Measurements from ENCODE around the gene FAM20C. TPM values are rescaled to one million over a fixed set of nuclear protein-coding genes. Genes with fewer than 3 reads are reported as not detected.
"Not testable (repeated sequence)": the region's sequence is repeated elsewhere in the genome, so short reads cannot be mapped to it uniquely, and the experiment has no call there.

Gene FAM20C
- total and polyA plus RNA-seq, 2 donors (not counting 3 experiments of a cell fraction or from before 2014, with no cell fraction given), result 14.2 to 34.5 TPM

DNA sequence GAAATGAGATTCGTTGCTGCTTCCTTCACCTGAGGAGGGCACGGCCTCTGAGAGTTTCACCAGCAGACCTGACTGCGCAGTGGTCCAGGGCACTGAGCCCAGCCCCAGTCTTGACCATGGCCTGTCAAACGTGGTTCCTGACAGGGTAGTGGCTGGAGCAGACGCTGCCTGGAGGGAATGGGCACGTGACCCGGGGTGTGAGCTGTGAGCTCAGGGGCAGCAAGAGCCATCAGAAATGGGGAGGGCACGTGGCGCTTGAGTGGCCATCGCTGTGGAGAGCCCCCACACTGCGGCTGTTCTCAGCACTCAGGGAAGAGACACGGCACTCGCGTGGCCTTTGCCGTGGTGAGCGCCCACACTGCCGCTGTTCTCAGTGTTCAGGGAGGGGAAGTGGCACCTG, 12.0 kb downstream of the FAM20C start:
- dilution Hi-C loops (cut with MboI; ENCODE audit: extremely low pct_ligation_motif_present, low sequenced_read_pairs) (no loop called here), intact Hi-C loops (cut with micrococcal nuclease) (no loop called here)
- Histone ChIP-seq H3K4me3 (replicated peaks in 1 of 3; ENCODE audit: insufficient read depth in 1 of 3, low read depth in 1 of 3, low read length in 3 of 3) (no peak overlapping the region), H3K4me1 (ENCODE audit: control insufficient read depth, extremely low read depth, insufficient read depth, low read length) (no peaks in the 10 kb centered on the region), H3K4me2 (ENCODE audit: insufficient read depth, low read length) (no peak overlapping the region), H3K9me3 (replicated peaks; ENCODE audit: control insufficient read depth, insufficient read depth, low read length) (no peaks in the 10 kb centered on the region), H3K9me1 (replicated peaks; ENCODE audit: control insufficient read depth, extremely low read depth, insufficient read depth, low read length) (no peaks in the 10 kb centered on the region), H3K79me2 (ENCODE audit: control insufficient read depth, insufficient read depth, low read length) (no peaks in the 10 kb centered on the region), H2AFZ (ENCODE audit: low read depth, low read length) (no peak overlapping the region), H3K36me3 (ENCODE audit: control insufficient read depth in 2 of 2, extremely low read depth in 1 of 2, insufficient read depth in 2 of 2, low read length in 2 of 2) (peaks cover 0 to 5% of the 10 kb centered on the region in 2 experiments), H3K9ac (replicated peaks; ENCODE audit: extremely low read depth, insufficient read depth, low read length) (no peak overlapping the region), H4K20me1 (replicated peaks; ENCODE audit: control insufficient read depth, extremely low read depth, insufficient read depth, low read length) (no peaks in the 10 kb centered on the region), H3K27ac (ENCODE audit: insufficient read depth, low read depth, low read length) (no peak overlapping the region), H3K27me3 (ENCODE audit: control insufficient read depth in 2 of 2, insufficient read depth in 2 of 2, low read length in 2 of 2) (no peaks in the 10 kb centered on the region)
- BruUV-seq (replicated peaks), result no TSS peak
- ChIA-PET POLR2A (no interaction called here), CTCF (interaction anchor here (0.7 to 1.9 kb wide), 2 partner anchors 12 to 59 kb away, joined by 3 to 5 read pairs; partner anchors contain the start of gene FAM20C)
- TF ChIP-seq MYC (IDR thresholded peaks at IDR 0.05; ENCODE audit: low read depth, low read length) (no peak), EZH2 (IDR thresholded peaks at IDR 0.05; ENCODE audit: borderline replicate concordance, low read depth, low read length, severe bottlenecking) (no peak), GATA2 (IDR thresholded peaks at IDR 0.05; ENCODE audit: insufficient read depth, insufficient read length, low read depth, low read length) (no peak), FOS (IDR thresholded peaks at IDR 0.05; ENCODE audit: borderline replicate concordance, insufficient read depth, low read length) (no peak)
- TF ChIP-seq, protein P1, sequence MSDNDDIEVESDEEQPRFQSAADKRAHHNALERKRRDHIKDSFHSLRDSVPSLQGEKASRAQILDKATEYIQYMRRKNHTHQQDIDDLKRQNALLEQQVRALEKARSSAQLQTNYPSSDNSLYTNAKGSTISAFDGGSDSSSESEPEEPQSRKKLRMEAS (IDR thresholded peaks at IDR 0.05; ENCODE audit: insufficient read depth, insufficient read length), result no peak
- DNase-seq (ENCODE audit: low read depth, low spot score), result no peak
- FAIRE-seq, result no peak

DNA sequence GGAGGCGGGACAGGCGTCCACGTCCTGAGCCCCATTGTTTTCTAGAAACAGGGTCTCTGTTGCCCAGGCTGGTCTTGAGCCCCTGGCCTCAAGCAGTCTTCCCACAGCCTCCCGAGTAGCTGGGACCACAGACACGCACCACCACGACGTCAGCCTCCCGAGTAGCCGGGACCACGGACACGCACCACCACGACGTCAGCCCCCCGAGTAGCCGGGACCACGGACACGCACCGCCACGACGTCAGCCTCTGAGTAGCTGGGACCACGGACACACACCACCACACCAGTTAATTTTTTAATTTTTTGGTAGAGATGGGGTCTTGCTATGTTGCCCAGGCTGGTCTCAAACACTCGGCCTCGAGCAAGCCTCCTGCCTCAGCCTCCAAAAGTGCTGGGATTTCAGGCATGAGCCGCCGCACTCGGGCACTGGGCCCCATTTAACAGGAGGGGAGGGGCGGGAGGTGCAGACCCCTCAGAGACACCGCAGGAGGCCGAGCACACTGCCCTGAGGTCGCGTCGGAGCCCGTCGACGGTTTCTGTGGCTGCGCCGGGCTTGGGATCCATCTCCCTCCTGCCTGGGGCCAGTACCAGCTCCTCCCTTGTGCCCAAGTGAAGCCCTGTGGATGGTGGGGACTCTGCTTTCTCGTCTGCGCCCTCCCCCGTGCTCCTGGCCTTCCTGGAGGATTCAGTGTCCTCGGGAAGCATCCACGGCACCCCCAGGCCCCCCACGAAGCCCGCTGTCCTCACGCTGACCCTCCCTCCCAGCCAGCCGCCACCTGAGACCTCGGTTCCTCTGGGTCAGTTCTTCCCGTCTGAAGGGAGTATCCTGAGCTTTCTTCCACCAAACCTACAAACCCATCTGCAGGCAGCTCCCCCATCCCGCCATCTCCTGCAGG, 13.0 kb downstream of the FAM20C start:
- no peaks in the 10 kb centered on the region for H3K79me2 ChIP-seq (ENCODE audit: control insufficient read depth, insufficient read depth, low read length)
- H3K9me1 ChIP-seq (replicated peaks; ENCODE audit: control insufficient read depth, extremely low read depth, insufficient read depth, low read length), result no peaks in the 10 kb centered on the region
- TF ChIP-seq GATA2 (IDR thresholded peaks at IDR 0.05; ENCODE audit: insufficient read depth, insufficient read length, low read depth, low read length) (no peak), FOS (IDR thresholded peaks at IDR 0.05; ENCODE audit: borderline replicate concordance, insufficient read depth, low read length) (no peak)
- TF ChIP-seq, protein P1 (IDR thresholded peaks at IDR 0.05; ENCODE audit: insufficient read depth, insufficient read length), result no peak
- no peaks in the 10 kb centered on the region for H3K9me3 ChIP-seq (replicated peaks; ENCODE audit: control insufficient read depth, insufficient read depth, low read length)
- no peak overlapping the region for H2AFZ ChIP-seq (ENCODE audit: low read depth, low read length)
- intact Hi-C loops (cut with micrococcal nuclease) (no loop called here), dilution Hi-C loops (cut with MboI; ENCODE audit: extremely low pct_ligation_motif_present, low sequenced_read_pairs) (no loop called here)
- no peak for DNase-seq (ENCODE audit: low read depth, low spot score)
- POLR2A ChIA-PET, result no interaction called here
- no TSS peak for BruUV-seq (replicated peaks)
- H3K27ac ChIP-seq (ENCODE audit: insufficient read depth, low read depth, low read length), result no peak overlapping the region
- no peaks in the 10 kb centered on the region for H3K4me1 ChIP-seq (ENCODE audit: control insufficient read depth, extremely low read depth, insufficient read depth, low read length)
- H3K4me2 ChIP-seq (ENCODE audit: insufficient read depth, low read length), result no peak overlapping the region
- H3K4me3 ChIP-seq (replicated peaks in 1 of 3; ENCODE audit: insufficient read depth in 1 of 3, low read depth in 1 of 3, low read length in 3 of 3), result no peak overlapping the region
- CTCF ChIA-PET, result no interaction called here
- H4K20me1 ChIP-seq (replicated peaks; ENCODE audit: control insufficient read depth, extremely low read depth, insufficient read depth, low read length), result no peaks in the 10 kb centered on the region
- no peak for FAIRE-seq
- no peaks in the 10 kb centered on the region for H3K27me3 ChIP-seq (ENCODE audit: control insufficient read depth in 2 of 2, insufficient read depth in 2 of 2, low read length in 2 of 2)
- peaks cover 0 to 5% of the 10 kb centered on the region in 2 experiments for H3K36me3 ChIP-seq (ENCODE audit: control insufficient read depth in 2 of 2, extremely low read depth in 1 of 2, insufficient read depth in 2 of 2, low read length in 2 of 2)
- no peak overlapping the region for H3K9ac ChIP-seq (replicated peaks; ENCODE audit: extremely low read depth, insufficient read depth, low read length)

DNA sequence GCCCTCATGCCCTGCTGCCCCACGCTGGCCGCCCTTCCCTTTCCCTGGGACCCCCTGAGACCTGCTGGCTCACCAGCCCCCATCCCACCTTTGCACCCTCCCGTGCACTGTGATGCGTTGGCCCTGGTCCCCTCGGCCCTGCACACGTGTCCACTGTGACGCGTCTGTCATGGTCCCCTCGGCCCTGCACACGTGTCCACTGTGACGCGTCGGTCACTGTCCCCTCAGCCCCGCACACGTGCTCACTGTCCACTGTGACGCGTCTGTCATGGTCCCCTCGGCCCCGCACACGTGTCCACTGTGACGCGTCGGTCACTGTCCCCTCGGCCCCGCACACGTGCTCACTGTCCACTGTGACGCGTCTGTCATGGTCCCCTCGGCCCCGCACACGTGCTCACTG, 14.0 kb downstream of the FAM20C start:
- H3K9ac ChIP-seq (replicated peaks; ENCODE audit: extremely low read depth, insufficient read depth, low read length); H3K4me1 ChIP-seq (ENCODE audit: control insufficient read depth, extremely low read depth, insufficient read depth, low read length); BruUV-seq (replicated peaks); DNase-seq (ENCODE audit: low read depth, low spot score); H3K9me3 ChIP-seq (replicated peaks; ENCODE audit: control insufficient read depth, insufficient read depth, low read length); H3K9me1 ChIP-seq (replicated peaks; ENCODE audit: control insufficient read depth, extremely low read depth, insufficient read depth, low read length); H3K79me2 ChIP-seq (ENCODE audit: control insufficient read depth, insufficient read depth, low read length); POLR2A ChIA-PET; H2AFZ ChIP-seq (ENCODE audit: low read depth, low read length); H3K36me3 ChIP-seq (ENCODE audit: control insufficient read depth in 2 of 2, extremely low read depth in 1 of 2, insufficient read depth in 2 of 2, low read length in 2 of 2); H3K4me2 ChIP-seq (ENCODE audit: insufficient read depth, low read length); H3K27me3 ChIP-seq (ENCODE audit: control insufficient read depth in 2 of 2, insufficient read depth in 2 of 2, low read length in 2 of 2); FAIRE-seq; CTCF ChIA-PET; H4K20me1 ChIP-seq (replicated peaks; ENCODE audit: control insufficient read depth, extremely low read depth, insufficient read depth, low read length); dilution Hi-C loops (cut with MboI; ENCODE audit: extremely low pct_ligation_motif_present, low sequenced_read_pairs); H3K4me3 ChIP-seq (replicated peaks in 1 of 3; ENCODE audit: insufficient read depth in 1 of 3, low read depth in 1 of 3, low read length in 3 of 3); H3K27ac ChIP-seq (ENCODE audit: insufficient read depth, low read depth, low read length); intact Hi-C loops (cut with micrococcal nuclease): not testable (repeated sequence)
